GM21360 (cell line): ENCODE measurements around the gene ROGDI.

Experiments
- ATAC-seq: cut with Tn5 transposase; IDR thresholded peaks from one replicate; pipeline ENCODE4 v1.9.1; 2021; ENCODE audit warnings: mild to moderate bottlenecking, moderate library complexity; ENCODE audit not compliant: unreplicated experiment

The ROGDI gene

DNA sequence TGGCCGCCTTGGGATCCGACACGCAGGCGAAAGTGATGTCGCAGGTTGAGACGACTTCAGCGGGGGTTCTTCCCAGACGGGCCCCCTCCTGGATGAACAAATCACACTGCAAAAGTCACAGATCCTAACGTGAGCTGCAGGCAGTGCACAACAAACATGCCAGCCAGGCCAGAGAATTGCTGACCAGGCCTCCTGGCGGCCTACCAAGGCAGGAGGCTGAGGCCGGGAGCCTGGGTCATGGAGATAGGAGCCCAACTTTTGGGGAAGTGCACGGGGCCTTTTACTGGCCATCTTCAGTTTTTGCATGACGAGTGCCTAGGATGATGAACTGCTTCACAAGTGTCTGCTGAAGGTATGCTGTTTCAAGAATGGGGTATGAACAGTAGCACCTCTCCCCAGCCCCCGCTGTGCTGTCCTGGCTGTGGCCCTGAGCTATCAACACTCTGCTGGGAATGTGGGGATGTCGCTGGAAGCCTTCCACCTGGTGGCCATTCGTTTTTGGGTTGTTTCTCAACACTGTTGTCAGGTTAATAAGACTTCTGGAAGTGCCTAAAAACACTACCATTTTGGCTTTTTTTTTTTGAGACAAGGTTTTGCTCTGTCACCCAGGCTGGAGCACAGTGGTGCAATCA is 12.2 kb upstream of the ROGDI start:
- no peak for ATAC-seq

DNA sequence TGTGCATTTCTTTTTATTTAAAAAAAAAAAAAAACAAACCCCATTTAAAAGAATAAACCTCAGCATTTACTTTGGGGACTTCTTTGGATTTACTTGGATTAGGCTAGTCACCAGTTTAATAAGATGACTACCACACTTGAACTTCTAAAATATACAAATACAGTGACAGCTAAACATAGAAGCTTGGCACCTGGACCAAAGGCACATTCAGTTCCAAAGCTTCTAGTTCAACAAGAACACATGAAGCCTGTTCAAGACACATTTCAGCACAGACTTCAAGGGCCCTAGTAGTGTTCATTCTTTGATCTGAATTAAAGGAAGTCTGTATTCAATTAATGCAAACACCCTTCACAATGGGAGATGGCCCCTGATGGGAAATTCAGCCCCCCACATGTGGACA is 11.6 kb upstream of the ROGDI start:
- no peak for ATAC-seq

DNA sequence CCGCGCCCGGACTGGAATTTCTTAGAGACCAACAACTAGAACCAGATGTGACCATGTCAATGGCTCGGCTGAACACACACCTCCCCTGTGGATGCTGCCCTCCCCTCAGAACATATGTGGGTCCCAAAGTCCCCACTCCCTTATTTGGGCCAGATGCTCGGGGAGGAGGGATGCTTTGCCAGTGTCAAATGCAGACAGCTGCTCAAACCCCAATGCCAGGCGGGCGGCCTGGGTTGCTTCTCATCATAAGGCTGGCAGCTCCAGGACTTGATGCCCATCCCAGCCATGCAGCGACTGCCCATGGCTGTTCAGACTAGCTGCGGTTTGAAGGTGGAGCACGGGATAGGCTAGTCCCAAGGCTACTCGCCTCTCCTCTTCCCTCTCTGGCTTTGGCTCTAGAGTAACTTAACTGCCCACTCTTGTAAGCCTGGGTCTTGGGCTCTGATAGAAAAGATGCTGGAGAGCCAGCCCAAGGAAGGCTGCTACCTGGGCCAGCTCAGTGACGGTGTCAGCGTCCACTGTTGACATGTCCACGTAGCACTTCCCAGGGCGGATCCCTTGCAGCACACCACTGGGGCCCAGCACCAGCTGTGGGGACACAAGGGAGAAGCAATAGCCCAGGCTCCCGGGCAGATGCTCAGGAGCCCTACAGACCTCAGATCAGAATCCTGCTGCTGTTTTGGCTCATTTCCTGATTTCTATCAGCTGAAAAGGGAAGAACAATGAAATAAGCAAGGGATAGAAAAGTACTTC is 11.0 kb upstream of the ROGDI start:
- ATAC-seq: no peak

DNA sequence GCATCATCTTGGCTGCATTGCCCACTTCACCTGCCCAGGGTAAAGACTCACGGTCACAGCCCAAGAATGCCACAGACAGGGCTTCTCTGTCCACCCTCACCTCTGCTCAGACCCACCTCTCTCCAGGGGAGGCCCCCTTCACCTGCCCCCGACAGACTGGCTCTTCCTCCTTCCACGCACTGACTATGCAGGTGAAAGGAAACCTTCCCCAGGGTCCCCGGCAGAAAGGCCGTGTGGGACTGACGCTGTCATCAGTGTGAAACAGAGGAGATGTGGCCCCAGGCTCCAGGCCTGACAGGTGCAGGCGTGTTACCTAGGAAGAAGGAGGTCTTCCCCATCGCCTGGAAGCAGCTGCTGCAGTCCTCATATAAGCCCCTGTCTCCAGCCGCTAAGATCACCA is 9.3 kb upstream of the ROGDI start:
- ATAC-seq: no peak

DNA sequence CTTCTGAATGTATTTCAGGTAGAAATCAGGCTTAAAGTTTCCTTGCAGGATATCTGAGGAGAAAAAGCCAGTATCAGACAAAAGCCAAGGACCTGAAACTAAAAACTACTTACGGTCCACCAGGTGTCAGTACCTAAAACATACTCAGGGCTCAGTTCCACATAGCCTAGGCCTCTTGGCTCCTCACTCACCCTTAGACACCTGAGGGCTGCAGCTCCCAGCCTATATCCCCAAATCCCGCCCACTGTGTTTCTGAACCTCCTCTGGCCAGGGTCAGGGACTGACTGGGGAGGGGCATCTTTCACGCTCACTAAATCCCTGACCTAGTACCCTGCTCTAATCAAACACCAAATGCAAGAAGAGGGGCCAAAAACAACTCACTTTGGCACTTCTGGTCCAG is 8.8 kb upstream of the ROGDI start:
- ATAC-seq: no peak

DNA sequence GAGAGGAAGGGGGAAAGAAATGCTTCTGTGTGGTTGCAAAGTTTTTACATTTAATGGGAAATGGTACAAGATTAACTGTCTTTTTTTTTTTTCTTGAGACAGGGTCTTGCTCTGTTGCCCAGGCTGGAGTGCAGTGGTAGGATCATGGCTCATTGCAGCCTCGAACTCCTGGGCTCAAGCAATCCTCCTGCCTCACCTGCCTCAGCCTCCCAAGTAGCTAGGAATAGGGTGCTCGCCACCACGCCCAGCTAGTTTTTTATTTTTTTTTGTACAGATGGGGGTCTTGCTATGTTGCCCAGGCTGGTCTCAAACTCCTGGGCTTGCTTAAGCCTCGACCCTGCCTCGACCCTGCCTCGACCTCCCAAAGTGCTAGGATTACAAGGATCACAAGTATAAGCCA is 3.8 kb upstream of the ROGDI start:
- ATAC-seq: no peak

DNA sequence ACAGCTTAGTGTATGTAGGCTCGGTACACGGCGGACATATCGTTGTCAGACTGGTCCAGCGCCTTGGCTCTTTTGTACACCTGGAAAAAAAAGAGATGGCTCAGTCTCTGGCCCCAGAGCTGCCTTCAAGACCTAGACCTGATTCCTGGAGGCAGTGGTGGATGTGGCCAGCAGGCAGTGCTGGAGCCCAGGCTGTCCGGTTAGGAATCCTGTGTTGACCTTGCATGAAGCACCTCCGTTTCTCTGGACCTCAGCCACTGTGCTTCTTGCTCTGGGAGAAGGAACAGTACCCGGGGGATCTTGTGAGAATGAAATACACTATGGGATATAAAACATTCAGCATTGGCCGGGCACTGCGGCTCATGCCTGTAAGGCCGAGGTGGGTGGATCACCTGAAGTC is 2.8 kb upstream of the ROGDI start:
- ATAC-seq: no peak

DNA sequence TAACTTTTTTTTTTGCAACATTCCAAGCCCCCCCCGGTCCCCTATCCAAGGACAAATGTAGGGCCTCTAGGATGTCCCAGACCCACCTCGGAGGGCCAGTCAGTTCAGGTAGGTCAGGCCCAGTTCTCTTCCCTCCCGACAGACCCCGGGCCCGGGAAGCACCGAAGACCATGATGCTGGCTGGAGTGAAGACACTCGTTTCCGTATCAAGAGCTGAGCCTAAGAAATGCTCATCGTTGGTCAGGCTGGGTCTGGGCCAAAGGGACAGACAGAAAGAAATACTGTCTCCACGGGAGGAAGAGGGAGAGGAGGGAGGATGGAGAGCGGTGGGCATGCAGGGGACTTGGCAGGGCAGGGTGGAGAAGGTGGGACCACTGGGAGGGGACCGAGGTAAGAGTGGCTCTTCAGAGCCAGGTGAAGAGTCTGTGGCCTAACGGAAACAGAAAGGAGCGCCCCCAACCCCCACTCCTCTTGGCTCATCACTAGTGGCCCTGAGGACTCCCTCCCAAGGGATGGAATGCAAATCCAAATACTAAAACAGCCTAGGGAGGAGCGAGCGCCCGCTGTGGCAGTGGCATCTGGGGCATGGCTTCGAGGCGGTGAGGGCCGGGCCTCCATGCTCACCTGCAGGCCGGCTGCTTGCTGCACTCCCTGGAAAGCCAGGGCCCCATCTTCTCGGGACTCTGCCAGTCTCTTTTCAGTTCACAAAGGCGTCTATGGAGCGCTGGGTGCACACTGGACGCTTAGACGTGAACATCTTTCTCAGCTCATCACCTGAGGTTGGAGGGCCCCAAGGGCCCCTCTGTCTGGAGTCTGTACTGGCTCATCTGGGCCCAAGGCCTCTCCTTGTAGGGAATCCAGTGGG is 1.7 kb upstream of the ROGDI start:
- ATAC-seq: no peak

DNA sequence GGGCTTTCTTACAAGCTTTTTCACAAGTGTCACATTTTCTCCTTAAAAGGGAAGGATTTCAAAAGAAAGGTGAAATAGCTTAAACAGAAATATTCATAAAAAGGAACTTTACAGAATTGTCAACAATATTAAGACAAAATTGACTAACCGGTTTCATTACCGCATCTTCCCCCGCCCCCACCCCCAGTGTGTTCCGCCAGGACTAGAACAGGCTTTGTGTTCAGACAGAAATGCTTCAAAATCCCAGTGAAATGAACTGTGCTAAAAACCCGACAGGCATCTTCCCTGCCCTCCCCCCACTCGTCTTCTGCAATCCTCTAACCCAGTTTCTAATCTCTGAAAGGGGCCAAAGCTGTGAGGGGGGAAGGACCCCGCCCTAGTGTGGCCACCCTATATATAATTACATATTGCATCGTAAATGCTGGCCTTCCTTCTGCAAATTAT is 990 bp upstream of the ROGDI start:
- ATAC-seq: no peak

DNA sequence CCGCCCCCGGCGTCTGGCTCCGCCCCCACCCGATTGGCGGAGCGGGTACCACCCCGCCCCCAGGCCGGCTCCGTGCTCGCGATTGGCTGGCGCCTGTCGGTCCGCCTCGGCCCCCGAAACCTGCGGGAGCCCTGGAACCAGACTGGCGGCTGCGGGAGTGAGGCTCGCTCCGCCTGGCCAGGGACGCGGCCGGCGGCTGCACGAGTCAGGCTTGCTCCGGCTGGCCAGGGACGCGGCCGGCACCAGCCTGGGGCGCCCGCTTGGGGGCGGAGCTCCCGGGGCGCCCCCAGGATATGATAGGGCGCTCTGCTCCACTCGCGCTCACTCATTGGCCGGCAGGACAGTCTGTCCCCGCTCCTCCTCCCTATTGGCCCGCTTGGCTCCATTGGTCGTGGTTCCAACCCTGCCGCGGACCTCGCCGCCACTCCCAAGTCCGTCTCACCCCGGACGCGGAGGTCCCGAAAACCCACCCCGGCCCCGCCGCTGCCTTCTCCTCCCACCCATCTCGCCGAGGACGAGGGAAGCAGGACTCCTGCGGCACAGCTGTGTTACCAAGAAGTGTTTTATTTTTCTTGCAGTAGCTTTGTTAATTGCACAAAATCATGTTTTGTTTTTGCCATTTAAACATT is 340 bp upstream of the ROGDI start:
- ATAC-seq: peak; percentile 92

DNA sequence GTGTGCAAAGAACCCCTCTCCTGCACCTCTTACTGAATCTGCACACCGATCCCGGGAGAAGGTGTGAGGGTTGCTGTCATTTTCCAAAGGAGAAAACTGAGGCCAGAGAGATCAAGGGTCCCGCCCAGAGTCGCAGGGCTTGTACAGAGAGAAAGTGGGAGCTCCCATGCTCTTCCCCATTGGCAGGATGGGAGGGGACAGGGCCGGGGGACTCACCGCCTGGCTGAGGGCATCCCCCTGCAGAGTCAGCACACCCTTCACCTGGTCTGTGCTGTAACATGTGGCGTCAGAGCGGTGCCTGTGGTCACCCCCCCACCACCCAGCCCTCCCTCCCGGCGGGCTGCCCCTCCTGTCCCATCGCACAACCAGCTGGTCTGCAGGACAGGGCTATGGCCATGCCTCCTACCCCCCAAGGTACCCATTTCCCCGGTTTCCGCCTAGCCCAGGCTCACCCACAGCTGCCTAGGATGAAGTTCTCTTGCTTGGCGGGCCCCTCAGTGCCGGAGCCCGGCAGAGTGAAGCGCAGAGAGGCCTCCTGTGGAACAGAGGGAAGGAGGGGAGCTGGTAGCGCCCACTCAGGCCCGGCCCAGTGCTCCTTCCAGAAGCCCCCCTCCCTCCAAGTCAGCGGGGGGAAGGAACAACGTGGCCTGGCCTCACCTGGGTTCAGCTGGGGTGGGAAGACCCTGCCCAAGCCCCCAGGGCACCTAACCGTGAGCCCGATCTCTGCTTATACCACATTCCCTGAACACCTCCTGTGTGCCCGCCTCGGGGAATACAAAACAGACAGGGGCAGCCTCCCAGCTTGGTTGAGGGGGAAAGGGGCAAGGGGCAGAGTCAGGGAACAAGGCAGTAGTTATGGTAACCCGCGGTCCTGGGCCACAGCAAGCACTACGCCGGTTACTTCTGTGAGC is 1.1 kb downstream of the ROGDI start:
- ATAC-seq: no peak

DNA sequence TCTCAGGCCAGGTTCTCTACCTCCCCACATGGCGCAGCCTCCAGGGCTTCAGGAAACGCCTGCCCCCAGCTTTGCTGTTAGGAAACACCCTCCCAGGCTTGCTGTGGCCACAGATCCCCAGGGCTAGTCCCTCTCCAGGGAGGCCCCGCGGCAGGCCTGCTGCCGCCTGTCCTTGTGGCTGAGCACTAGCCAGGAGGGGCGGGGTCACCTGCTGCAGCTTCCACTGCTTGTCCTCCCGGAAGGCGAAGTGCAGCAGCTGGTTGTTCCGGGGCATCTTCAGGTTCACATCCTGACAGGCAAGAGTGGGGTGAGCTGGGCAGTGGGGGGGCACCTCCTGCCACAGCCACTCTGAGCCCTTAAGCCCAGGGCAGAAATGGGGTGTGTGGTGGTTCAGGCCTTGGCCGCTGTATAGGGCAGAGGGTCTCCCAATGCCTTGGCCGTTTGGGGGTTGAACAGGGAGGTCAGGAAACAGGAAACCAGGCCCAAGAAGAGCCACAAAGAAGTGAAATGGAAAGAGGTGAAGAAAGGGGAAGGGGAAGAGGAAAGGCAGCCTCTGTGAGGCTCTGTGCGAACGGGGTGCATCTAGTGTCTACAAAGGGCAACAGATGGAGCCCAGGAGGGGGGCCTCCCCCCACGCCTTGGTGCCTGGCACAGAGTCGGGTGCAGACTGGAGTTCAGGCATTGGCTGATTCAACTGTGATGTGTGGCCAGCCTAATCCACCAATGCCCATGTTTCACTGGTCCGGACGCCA is 2.0 kb downstream of the ROGDI start:
- ATAC-seq: no peak

DNA sequence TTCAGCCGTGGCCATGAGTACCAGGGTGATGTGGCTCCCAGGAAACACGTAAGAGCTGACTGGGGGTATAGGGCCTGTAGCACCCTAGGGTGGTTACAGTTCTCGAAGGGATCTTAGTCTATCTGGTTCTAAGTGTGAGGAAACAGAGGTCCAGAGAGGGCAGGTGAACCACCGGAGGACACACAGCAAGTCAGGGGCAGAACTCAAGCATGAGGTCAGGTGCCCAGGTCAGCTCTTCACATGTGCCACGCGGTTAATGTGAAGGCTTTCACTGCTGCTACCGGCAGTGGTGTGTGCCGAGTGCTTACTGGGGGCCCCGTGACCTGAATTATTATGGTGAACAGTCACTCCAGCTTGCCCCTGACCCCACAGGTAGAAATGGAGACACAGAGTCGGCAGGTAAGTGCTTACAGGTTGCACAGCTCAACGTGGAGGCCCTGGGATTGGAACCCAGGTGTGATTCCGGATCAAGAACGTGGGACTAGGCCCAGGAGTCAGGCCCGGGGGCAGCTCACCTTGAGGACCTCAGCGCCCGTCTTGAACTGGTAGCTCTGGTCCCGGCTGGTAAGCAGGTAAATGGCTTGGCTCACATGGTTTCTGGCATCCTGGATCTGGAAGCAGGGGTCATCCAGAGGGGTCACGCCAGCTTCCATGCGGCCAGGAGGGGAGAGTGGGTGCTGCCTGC is 3.1 kb downstream of the ROGDI start:
- no peak for ATAC-seq

DNA sequence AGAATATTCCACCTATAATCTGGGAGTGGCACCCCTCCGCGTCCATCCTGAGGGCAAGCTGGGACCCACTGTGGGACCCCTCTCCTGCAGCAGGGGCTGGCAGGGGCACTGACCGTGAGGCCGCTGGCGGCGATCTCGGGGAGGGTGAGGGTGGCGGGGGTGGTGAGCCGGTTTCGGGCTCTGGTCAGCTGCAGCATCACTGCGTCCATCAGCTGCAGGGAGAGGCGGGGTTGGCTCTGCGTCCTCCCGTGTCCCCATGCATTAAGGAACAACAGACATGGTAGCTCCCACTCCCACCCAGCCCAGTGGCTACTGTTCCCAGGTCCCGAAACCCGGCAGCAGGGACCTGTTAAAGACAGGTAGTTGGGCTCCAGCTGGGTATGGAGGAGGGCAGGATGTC is 4.0 kb downstream of the ROGDI start:
- no peak for ATAC-seq

DNA sequence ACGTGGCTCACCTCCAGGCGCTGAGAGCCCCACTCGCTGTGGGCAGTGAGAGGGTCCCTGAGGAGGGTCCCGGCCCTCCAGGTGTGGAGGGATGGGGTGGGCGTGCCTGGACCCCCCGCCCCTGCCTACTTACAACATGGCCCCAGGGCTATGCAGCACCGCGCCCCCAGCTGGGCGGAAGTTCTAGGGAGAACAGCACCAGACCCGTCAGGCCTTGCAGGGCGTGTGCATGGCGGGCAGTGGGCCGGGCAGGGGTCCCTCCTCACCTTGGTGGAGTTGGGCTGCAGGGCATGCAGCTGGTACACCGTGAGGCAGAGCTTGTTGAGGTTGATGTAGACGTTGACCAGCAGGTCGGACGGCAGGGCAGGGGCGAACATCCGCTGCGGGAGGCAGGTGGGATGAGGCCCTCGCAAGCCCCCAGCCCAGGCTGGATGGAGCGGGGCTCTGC is 4.6 kb downstream of the ROGDI start:
- ATAC-seq: no peak

DNA sequence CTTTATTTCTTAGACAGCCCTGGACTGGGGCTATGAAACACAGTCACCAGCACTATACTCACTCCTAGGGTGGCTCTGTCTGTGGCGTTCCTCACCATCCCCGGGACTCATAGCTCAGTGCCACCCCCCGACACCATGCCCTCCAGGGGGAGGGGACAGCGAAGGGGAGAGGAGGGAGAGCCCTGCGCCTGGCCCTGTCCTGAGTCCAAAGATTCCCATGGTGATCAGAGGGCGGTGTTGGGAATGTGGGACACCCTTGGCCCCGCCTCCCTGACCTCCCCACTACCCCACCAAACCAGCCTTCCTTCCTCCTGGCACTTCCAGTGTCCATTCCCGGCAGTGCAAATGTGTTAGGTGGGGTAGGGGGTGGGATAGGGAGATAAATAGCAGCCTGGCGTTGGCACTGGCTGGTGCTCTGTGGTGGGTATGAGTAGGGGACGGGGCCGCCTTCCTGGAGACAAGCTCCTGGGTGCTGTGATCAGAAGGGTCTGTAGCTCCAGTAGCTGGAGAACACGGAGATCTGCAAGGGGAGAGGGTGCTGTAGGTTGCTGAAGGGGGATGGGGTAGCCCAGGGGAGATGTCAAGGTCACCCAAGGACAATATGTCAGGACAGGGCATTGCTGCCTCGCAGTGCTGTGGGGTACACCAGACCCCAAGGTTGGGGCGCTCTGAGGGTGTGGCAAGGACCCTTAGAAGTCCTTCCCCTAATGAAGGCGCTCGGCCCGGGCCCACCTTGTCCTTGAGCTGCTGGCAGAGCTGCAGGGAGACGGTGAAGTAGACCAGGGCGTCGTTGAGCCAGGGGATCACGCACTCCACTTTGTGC is 5.2 kb downstream of the ROGDI start:
- no peak for ATAC-seq

DNA sequence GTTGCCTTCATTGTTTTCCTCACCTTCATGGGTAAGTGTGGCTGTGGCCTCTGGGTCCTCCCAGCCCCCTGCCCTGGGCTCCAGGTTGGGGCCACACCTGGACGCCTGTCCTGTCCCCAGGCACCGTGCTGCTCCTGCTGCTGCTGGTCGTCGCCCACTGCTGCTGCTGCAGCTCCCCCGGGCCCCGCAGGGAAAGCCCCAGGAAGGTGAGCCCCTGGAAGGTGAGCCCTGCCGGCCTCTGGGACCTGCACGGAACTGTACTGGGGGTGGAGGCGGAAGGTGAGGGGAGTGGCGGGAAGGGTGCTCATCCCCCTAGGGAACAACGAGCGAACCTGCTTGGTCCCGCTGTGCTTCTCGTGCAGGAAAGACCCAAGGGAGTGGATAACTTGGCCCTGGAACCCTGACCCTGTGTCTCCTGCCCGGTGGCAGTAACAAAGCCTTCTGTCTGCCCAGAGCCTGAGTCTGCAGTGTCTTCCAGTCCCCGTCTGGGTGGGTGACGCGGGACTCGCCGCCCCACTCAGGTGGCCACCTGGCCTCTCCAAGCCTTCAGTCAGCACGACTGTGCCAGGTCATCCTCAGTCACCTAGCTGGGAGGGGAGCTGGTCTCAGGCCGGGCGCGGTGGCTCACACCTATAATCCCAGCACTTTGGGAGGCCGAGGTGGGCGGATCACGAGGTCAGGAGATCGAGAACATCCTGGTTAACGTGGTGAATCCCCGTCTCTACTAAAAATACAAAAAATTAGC is 6.4 kb downstream of the ROGDI start:
- no peak for ATAC-seq
